Endothelial cell (in vitro differentiated cells): ENCODE measurements around the gene ARIH2. TPM values are rescaled to one million over a fixed set of nuclear protein-coding genes. Genes with fewer than 3 reads are reported as not detected.

Experiments
- DNase-seq: peaks from one replicate; pipeline ENCODE4 v3.0.0; 2021; ENCODE audit warnings: low spot score
- H3K27ac Mint-ChIP-seq: one replicate; pipeline ENCODE4 v1.8.0; 2021; ENCODE audit warnings: mixed read lengths, inconsistent platforms; ENCODE audit not compliant: unreplicated experiment
- H3K27me3 Mint-ChIP-seq: one replicate; pipeline ENCODE4 v1.8.0; 2021; ENCODE audit warnings: mild to moderate bottlenecking, moderate library complexity, mixed read lengths, inconsistent platforms; ENCODE audit not compliant: unreplicated experiment
- H3K36me3 Mint-ChIP-seq: one replicate; pipeline ENCODE4 v1.8.0; 2021; ENCODE audit warnings: mild to moderate bottlenecking, low read depth, mixed read lengths, inconsistent platforms; ENCODE audit not compliant: unreplicated experiment
- H3K4me1 Mint-ChIP-seq: one replicate; pipeline ENCODE4 v1.8.0; 2021; ENCODE audit warnings: mild to moderate bottlenecking, mixed read lengths, inconsistent platforms; ENCODE audit not compliant: unreplicated experiment
- H3K4me3 Mint-ChIP-seq: one replicate; pipeline ENCODE4 v1.8.0; 2021; ENCODE audit warnings: mild to moderate bottlenecking, mixed read lengths, inconsistent platforms; ENCODE audit not compliant: unreplicated experiment
- H3K9me3 Mint-ChIP-seq: one replicate; pipeline ENCODE4 v1.8.0; 2021; ENCODE audit warnings: mixed read lengths, inconsistent platforms; ENCODE audit not compliant: unreplicated experiment
- CTCF ChIP-seq: fragments of 200-600 bp; sonication (generic); IDR thresholded peaks from one replicate; pipeline ENCODE4 v1.5.0; 2021; ENCODE audit warnings: antibody characterized with exemption; ENCODE audit not compliant: unreplicated experiment
- total RNA-seq: library from RNA; stranded (reverse); fragmentation: NEBNext Ultra II Directional; extraction: Animal tissue kit (Norgen Biotek cat#: 25700); gene quantifications from one replicate; pipeline ENCODE4 v1.2.1, GENCODE V29; 2021; ENCODE audit not compliant: unreplicated experiment

Gene ARIH2
- total RNA-seq, 1 donor from 2014 or later = 57.0 TPM

- Mint-ChIP-seq H3K27me3 (peaks cover 2% of the 10 kb centered on the region), H3K27ac (no peak overlapping the region), H3K4me3 (no peak overlapping the region), H3K36me3 (peaks cover 8% of the 10 kb centered on the region), H3K4me1 (peaks cover 3% of the 10 kb centered on the region), H3K9me3 (no peaks in the 10 kb centered on the region)
- no peak for DNase-seq
- no peak for TF ChIP-seq CTCF
Measured at GRCh38 chr3:48996640-48997039, 78.0 kb downstream of the ARIH2 start.

- DNase-seq = no peak
- TF ChIP-seq CTCF = no peak
- Mint-ChIP-seq H3K4me1 (no peaks in the 10 kb centered on the region), H3K27me3 (peaks cover 2% of the 10 kb centered on the region), H3K4me3 (no peak overlapping the region), H3K36me3 (peaks cover 10% of the 10 kb centered on the region), H3K27ac (no peak overlapping the region), H3K9me3 (no peaks in the 10 kb centered on the region)
Measured at GRCh38 chr3:48997102-48997635, 78.5 kb downstream of the ARIH2 start.

- Mint-ChIP-seq H3K4me3 (no peak overlapping the region), H3K27ac (no peak overlapping the region), H3K9me3 (no peaks in the 10 kb centered on the region), H3K4me1 (no peaks in the 10 kb centered on the region), H3K27me3 (peaks cover 2% of the 10 kb centered on the region), H3K36me3 (peaks cover 12% of the 10 kb centered on the region)
- no peak for DNase-seq
- no peak for TF ChIP-seq CTCF
Measured at GRCh38 chr3:48997714-48998637, 79.3 kb downstream of the ARIH2 start.

GRCh38 chr3:48999085-48999858, 80.6 kb downstream of the ARIH2 start:
- H3K9me3 Mint-ChIP-seq = no peaks in the 10 kb centered on the region
- no peak for TF ChIP-seq CTCF
- H3K36me3 Mint-ChIP-seq = peaks cover 12% of the 10 kb centered on the region
- H3K27me3 Mint-ChIP-seq = peaks cover 2% of the 10 kb centered on the region
- DNase-seq = no peak
- H3K4me3 Mint-ChIP-seq = no peak overlapping the region
- no peak overlapping the region for H3K27ac Mint-ChIP-seq
- H3K4me1 Mint-ChIP-seq = no peaks in the 10 kb centered on the region
